Stomach (tissue), 4 donors: ENCODE data around the gene ZMYND8.

Experiments
- CTCF ChIP-seq, 7 experiments: fragments of 450-650 bp in 4 of 7; fragments of 200-600 bp in 3 of 7; sonication (generic) in 3 of 7; IDR thresholded peaks; one replicate each; pipeline ENCODE4 v1.5.1; 2016 to 2019; ENCODE audit warnings: antibody characterized with exemption in 7 of 7, control low read depth in 2 of 7, mild to moderate bottlenecking in 1 of 7
- EP300 ChIP-seq: sonication (generic); formaldehyde crosslinking; IDR thresholded peaks from one replicate; pipeline ENCODE4 v1.6.1; 2017; ENCODE audit warnings: antibody characterized with exemption
- POLR2A ChIP-seq, 4 donors: fragments of 450-650 bp; IDR thresholded peaks; one replicate each; pipeline ENCODE4 v1.6.1; 2016; ENCODE audit warnings: antibody characterized with exemption in 4 of 4, control low read depth in 2 of 4, mild to moderate bottlenecking in 1 of 4, moderate library complexity in 1 of 4
- POLR2AphosphoS5 ChIP-seq, 3 donors: sonication (generic); formaldehyde crosslinking; IDR thresholded peaks; one replicate each; pipeline ENCODE4 v1.6.1; 2016; ENCODE audit warnings: antibody characterized with exemption in 3 of 3

DNA sequence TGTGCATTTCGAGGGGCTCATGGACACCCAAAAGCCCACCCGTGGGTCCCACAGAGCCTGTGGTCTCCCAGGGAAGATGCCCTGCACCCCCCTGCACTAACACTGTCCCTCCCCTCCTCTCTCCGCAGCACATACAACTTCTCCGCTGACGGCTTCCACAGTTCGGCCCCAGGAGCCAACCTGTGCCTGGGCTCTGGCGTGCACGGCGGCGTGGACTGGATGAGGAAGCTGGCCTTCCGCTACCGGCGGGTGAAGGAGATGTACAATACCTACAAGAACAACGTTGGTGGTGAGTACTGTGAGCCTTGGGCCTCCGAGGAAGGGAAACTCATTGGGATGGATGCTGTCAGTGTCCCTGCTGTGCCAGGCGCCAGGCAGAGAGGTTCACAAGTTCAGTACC lies 183.9 kb downstream of the ZMYND8 start:
- TF ChIP-seq CTCF (IDR thresholded peaks at IDR 0.05) (no peak), POLR2A (IDR thresholded peaks at IDR 0.05) (no peak), EP300 (no peak), POLR2AphosphoS5 (IDR thresholded peaks at IDR 0.05) (no peak)
